EH (cell line): ENCODE data around the gene ZNF768.
"Not testable (repeated sequence)": the region's sequence is repeated elsewhere in the genome, so short reads cannot be mapped to it uniquely, and the experiment has no call there.

Experiments
- DNase-seq: peaks from one replicate; pipeline ENCODE4 v3.0.0-alpha.2; 2015; ENCODE audit warnings: low read depth

ZNF768 gene

DNA sequence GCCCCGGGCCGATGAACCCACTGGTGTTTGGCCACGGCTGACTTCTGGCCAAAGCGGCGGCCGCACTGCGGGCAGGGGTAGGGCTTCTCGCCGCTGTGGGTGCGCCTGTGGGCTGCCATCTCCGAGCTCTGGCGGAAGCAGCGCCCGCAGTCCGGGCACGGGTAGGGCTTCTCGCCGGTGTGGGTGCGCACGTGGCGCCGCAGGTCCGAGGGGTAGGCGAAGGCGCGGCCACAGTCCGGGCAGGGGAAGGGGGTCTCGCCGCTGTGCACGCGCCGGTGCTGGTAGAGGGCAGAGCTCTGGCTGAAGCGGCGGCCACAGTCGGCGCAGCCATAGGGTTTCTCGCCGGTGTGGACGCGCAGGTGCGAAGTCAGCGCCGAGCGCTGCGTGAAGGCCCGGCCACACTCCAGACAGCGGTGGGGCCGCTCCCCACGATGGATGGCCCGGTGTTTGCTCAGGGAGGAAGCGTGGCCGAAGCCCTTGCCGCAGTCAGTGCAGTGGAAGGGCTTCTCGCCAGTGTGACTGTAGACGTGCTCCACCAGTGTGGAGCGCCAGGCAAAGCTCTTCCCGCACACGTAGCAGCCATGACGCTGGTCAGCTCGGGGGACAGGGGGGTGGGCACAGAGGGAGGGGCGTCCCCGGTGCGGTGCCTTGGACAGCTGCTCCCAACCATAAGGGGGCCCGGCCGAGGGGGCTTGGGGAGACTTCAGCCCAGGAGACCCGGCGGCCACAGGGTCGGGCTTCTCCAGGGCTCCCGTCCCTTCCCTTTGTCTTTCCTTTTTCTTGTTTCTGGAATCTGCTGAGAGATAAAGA lies 29.2 kb upstream of the ZNF768 start:
- DNase-seq = no peak

DNA sequence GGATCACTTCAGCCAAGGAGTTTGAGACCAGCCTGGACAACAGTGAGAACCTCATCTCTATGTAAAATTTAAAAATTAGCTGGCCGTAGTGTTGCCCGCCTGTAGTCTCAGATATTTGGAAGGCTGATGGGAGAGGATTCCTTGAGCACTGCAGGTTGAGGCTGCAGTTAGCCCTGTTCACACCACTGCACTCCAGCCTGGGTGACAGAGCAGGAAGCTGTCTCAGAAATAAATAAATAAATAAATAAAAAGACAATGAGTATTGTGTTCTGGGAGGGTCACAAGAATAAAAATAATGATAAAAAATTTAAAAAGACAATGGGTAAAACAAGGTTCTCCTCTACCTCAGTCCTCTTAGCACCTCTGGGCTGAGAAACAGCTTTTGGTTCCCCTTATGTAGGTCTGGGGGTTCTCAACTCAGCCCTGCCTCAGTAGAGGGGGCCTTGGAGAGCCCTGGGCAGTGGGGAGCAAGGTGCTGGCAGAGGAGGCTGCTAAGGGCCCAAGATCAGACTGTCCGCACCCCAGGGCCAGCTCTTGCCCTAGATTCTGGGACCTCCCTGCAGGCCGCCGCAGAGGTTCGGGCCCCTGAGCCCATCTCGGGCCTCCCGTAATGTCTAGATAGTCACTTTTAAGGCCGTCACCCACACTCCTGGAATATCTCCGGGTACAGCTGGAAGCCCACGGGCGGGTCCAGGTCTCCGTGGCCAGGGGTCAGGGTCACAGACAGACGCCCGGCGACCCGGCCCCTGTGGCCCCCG lies 28.4 kb upstream of the ZNF768 start:
- no peak for DNase-seq

DNA sequence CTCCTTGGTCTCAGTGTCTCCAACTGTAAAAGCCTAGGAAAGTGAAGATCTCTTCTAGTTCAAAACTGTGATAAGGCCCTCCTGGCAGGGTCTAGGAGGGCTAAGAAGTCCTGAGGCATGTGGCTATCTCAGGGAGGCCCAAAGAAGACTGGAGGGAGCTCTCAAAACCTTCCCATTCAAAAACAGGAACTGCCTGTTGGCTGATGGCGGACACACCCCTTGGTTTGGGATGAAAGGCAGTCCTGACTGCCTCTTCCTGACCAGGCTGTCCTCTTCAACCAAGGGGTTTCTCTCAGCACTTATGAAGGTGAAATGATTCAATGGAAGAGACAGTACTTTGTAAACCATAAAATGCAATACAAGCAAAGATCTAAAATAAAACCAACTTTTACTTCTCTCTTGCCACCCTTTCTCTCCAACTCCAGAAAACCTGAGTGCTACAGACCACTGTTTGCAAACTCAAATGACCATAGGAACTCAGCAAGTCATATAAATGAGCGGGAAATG lies 27.1 kb upstream of the ZNF768 start:
- DNase-seq = no peak

DNA sequence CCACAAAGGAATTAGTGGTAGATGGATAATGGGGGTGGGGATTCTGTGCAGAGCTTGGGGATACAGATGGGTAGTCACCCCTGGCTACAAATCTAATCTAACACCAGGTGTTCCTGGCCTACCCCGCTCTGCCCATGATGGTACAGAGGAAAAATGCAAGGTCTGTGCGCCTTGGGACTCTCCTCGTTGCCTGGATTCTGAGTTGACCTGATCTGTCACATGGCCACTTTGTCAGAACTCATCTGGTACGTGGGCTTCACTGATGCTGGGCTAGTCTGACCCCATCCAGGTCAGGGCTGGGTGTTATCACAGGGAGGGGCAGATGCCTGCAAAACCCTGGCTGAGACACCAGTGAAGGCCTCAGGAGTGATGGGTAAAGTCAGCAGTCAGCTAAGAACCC lies 26.6 kb upstream of the ZNF768 start:
- DNase-seq = no peak

DNA sequence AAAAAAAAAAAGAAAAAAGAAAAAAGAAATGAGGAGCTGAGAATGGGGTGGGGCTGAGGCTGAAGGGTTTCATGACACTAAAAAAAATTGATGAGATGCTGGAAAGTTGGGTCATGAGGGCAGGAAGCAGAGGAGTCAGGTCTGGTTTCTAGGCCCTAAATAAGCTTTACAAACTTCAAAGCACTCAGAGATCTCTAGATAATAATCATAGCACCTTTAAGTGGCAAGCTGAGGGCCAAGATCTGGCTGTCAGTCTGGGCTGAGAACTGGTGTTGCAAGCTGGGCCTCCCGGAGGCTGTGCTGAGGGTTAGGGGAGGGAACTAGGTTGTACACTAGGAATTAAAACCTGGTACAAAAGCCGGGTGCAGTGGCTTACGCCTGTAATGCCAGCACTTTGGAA lies 25.4 kb upstream of the ZNF768 start:
- no peak for DNase-seq

DNA sequence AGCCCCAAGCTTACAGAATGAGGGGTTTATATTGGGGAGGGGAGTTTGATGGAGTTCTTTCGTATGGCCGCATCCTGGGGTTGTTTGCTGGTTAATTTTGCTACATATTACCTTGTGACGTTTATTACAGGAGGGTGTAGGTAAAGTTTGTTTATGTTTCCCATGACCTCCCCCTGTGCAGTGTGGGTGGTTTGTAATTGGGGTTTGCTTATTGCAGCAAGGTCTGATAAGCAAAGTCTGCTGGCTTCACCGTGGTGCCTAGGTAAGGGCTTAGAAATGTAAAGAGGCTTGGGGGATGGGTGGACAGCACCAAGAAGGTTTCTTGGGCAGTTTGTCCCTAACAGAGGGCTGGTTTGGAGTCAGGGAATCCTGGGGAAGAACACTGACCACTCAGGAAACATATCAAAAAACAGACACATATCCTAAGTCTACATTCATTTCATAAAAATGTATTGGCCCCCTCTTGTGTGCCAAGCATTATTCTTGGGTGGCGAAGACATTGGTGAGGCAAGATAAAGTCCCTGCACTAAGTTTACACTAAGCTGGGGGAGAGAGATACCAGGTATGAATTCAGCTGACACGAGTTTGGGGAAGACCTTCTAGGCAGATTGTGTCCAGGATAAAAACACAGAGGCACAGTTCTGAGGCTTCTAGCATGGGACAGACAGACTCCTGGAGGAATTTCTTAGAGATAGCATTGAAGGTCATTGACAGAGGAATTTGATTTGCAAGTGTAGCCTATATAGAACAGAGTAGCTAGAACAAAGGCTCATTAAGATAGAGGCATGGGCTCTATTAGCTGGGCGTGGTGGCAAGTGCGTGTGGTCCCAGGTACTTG lies 22.3 kb upstream of the ZNF768 start:
- DNase-seq = no peak

DNA sequence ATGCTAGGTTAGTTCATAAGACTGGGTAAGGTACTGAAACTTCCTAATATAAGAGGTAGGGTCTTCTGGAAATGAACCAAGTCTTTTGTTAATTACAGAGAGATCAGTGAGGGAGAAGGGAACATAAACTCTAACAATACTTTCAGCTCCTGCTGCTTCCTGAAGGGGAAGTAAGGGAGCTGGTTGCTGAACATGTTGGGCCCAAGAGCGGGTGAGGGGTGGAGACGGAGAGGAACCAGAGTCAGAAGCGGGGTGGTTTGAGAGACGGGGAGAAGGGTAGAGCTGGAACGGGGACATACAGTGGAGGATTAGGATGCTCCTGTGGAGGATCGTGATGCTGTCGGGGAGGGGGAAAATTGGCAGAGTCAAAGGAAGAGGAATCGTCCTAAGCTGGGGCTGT lies 19.7 kb upstream of the ZNF768 start:
- DNase-seq = no peak

DNA sequence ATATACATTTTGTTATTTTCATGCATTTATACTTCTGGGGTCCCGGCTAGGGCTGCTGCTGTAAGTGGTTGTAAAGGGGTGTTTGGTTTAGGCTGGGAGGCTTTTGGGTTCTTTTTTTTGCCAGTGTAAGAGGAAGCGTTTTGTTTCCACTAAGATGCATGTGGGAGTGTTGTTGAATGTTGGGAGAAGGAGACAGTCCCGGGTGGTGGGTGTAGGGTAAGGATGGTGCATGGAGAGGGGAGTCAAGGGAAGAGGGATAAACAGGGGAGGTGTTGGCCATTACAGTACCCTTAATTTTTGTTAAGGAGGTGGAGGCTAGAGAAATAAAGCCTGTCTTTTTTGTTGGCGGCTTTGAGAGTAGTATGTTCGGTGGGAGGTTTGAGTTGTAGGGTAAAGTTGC lies 16.7 kb upstream of the ZNF768 start:
- DNase-seq = no peak

DNA sequence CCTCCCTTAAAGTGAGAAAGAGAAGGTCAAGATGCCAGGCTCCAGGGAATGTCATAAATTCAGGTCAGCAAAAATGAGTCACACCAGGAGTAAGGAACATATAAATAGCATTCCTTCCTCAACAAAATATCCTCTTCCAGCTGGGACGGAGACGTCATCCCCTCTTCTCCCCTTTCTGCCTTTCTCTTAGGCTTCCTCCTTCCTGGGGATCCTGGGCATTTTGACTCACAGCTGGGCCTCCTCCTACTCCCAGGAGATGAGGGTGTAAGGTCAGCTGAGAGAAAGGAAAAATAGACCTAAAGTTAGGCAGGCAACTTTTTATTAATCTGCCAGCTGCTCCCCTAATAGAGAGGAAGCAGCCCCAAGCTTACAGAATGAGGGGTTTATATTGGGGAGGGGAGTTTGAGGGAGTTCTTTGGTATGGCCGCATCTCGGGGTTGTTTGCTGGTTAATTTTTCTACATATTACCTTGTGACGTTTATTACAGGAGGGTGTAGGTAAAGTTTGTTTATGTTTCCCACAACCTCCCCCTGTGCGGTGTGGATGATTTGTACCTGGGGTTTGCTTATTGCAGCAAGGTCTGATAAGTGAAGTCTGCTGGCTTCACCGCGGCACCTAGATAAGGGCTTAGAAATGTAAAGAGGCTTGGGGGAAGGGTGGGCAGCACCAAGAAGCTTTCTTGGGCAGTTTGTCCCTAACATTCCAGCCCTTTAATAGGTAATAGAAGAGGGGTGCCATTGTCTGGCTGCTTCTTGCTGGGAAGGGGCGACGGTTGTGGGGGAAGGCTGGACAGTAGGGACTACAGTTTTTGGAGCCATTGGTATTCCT lies 15.3 kb upstream of the ZNF768 start:
- peak; percentile 76 for DNase-seq

DNA sequence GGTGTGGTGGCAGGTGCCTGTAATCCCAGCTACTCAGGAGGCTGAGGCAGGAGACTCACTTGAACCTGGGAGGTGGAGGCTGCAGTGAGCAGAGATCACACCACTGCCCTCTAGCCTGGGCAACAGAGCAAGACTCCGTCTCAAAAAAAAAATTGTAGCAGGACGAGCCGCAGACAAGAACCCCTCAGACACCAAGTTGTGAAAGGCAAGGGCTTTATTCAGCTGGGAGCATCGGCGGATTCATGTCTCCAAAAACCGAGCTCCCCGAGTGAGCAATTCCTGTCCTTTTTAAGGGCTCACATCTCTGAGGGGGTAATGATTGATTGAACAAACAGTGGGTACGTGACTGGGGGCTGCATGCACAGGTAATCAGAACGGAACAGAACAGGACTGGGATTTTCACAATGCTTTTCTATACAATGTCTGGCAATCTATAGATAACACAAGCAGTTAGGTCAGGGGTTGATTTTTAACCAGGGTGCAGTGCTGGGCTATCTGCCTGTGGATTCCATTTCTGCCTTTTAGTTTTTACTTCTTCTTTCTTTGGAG lies 14.6 kb upstream of the ZNF768 start:
- DNase-seq = not testable (repeated sequence)

DNA sequence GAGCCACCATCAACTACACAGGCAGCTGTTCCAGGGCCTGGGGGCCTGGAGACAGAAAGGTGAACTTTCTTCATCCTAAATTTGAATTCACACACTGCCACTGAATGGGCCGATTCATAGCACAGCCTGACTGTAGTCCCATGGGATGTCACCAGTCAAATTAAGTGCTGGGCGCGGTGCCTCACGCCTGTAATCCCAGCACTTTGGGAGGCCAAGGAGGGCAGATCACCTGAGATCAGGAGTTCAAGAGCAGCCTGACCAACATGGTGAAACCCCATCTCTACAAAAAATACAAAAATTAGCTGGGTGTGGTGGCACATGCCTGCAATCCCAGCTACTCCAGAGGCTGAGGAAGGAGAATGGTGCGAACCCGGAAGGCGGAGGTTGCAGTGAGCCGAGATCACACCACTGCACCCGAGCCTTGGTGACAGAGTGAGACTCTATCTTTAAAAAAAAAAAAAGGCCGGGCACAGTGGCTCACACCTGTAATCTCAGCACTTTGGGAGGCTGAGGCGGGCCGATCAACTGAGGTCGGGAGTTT lies 13.7 kb upstream of the ZNF768 start:
- not testable (repeated sequence) for DNase-seq

DNA sequence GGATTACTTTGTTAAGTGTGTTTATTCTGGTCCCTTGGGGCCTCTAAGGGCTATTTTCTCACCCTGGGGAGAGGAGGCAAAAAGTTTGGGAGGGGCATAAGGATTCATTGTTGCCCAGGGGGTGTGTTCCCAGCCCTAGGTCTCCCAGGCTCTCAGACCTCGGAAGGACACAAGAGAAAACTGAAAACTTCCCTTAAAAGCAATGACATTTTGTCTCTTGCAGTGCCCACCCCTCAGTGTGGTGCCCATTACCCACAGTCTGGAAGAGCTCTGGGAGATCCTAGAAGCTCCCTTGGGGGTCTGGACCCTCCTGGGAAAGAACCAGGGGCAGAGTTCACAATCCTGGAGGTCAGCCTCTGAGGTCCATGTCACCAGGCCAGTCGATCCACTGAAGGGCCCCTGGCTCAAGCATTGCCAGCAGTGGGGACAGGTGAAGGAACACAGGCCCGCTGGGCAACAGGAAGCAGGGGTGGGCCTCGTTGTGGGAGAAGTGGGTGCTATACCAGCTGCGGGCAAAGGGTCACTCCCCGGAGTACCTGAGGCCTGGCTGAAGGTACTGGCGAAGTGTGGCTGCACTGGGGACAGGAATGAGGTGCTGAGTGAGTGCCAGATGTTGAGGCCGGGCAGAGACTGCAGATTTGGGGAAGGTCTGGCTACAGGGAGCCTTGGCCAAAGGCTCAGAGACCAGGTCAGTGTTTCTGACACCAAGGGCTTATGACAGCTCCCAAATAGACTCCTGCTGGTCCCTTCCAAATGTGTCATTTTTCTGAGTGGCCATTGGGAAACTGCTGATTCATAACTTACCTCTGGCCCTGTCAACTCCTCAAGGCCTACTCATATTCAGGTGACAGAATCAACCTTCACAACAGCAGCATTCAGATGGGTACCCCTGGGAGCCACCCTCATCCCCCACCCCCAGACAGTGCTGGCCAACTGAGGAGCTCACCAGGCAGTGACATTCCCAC lies 12.9 kb upstream of the ZNF768 start:
- DNase-seq = no peak

DNA sequence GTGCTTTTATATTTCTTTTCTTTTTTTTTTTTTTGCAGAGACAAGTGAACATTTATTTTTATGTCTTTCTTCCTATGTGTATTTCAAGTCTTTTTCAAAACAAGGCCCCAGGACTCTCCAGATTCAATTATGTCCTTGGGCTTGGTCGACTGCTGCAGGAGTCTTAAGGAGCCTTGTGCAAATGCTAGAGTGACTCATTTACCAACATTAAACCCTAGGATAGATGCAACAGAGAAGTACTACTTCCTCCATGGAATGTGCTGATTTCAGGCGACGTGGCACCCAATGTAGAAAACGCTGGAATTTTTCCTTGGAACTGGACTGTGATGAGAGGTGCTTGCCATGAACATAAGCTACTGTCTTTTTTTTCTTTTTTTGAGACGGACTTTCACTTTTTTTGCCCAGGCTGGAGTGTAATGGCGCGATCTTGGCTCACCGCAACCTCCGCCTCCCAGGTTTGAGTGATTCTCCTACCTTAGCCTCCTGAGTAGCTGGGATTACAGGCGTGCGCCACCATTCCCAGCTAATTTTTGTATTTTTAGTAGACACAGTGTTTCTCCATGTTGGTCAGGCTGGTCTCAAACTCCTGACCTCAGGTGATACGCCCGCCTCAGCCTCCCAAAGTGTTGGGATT lies 10.1 kb upstream of the ZNF768 start:
- DNase-seq = not testable (repeated sequence)

DNA sequence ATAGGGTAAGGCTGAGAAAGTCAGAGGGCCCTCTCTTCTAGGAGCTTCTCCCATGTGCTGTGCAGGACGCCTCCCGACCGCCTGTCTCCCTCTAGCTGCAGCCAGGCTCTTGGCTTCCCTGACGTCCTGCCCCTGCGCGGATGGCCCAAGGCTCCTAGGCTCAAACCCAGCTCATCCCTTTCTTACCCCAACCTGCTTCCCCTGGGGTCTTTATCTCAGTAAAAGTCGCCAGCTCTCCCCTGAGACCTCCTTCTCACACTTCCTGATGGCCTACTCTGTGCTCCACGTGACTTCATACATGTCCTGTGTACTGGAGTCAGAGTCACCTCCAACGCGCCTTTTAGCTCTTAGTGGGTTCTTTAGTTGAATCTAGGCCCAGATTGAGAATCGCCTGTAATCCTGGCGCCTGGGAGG lies 9.4 kb upstream of the ZNF768 start:
- peak; percentile 79 for DNase-seq

DNA sequence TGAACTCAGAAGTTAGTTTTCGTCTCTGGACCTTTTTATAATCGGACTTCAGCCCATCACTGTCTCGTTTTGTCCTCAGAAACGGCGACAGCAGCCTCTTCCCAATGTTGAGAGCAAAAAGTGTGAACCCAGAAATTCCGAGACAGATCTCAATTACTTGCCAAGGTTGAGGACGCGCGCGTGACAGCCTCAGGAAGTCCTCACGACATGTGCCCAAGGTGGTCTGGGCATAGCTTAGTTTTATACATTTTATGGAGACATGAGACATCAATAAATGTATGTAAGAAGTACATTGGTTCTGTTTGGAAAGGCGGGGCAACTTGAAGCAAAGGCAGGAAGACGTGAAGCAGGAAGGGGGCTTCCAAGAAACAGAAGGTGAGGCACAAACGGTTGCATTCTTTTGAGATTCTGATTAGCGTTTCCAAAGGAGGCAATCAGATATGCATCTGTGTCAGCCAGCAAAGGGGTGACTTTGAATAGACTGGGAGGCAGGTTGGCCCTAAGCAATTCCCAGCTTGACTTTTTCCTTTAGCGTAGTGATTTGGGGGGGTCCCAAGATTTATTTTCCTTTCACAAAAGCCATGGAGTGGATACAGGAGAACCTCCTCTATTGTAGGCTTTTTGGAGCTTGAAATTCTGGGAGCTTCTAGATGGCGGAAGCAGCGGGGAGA lies 8.9 kb upstream of the ZNF768 start:
- no peak for DNase-seq

DNA sequence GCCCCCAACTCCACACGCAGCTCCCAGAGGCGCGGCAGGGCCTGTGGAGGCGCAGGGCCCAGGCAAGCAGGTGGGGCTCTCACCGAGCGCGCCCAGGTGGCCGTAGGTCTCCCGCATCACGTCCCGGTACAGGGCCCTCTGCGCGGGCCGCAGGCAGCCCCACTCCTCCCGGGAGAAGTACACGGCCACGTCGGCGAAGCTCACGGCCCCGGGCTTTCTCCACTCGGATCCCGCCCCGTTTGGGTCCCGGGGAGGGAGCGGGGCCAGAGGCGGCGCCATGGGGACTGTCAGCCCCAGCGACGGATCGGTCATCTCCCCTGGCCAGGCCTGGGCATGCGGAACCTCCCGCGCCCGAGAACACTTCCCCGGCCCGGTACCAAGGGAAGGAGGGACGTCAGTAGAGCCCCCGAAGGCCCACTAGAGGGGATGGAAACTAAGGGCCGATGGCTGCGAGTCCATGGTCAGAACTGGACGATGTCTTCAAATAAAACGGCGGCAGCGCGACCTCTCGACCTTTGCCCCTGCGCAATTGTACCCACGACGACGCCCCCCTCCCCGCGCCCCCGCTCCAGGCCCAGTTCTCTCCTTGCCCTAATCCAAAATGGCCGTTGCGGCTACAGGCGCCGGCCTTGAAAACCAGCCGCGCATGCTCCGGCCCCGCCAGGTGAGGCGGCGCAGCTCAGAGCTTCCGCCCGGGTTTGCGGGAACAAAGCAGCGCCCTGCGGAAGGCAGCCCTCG lies 8.2 kb upstream of the ZNF768 start, which contains the start of gene ZNF747:
Gene ZNF747 (minus strand): TSS at position 491 of the 738 bp plus-strand sequence. CDS start 179 bp downstream, at position 312.
- peak; percentile 80 for DNase-seq

DNA sequence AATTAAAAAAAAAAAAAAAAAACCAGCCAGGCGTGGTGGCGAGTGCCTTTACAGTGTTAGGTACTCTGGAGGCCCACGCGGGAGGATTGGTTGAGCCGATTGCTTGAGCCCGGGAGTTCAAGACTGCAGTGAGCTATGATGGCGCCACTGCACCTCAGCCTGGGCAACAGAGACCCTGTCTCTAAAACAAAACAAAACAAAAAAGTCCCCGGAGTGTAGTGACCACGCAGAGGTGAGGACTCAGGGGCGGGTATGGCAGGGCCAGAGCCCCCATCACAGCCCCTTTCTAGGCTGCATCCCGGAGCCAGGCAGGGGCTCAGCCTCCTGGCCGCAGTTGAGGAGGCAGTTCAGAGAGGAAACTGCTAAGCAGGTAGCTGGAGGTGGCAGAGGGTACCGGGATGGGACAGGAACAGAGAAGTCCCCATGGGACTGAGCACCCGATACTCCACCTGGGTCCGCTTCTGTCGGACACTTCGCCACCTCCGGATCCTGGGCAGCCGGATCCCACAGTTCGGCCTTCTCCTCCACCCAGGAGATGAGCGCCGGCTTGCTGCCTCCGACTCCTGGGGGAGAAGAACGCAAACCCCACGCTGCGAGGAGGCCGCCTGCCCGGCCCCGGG lies 7.5 kb upstream of the ZNF768 start:
- peak; percentile 10 for DNase-seq
